ENCODE measurements around the gene MARCHF10. TPM values are rescaled to one million over a fixed set of nuclear protein-coding genes. Genes with fewer than 3 reads are reported as not detected.

MARCHF10 gene
- polyA plus RNA-seq, 3 donors: not detected

DNA sequence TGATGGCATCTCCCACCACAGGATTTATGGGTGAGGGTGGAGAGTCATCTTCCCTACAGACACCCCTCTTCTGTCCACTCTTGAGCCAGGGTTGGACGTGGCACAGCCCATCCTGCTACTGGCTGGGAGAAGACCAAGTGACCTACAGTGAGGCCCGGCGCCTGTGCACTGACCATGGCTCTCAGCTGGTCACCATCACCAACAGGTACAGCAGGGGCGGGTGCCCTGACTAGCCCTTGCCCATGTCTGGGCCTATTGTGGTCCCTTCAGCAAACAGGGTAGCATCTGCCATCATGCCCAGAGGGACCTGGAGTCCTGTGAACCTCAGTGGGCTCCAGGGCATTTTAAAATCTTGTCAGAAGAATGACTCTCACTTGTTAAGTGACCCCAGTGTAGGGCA, 132.4 kb downstream of the MARCHF10 start:
- no peaks in the 10 kb centered on the region for H3K9me3 ChIP-seq (replicated peaks in 1 of 2; ENCODE audit: control insufficient read depth in 1 of 2, insufficient read depth in 1 of 2, low read length in 2 of 2)
- H3K79me2 ChIP-seq (ENCODE audit: insufficient read depth, low read length): no peaks in the 10 kb centered on the region
- WGBS (ENCODE audit: insufficient coverage): 90% methylated on average over 4 of the region's 4 CpGs
- Mint-ChIP-seq H3K4me1 (no peaks in the 10 kb centered on the region), H3K4me3 (no peak overlapping the region), H3K9me3 (peaks cover 0 to 3% (median 0%) of the 10 kb centered on the region in 7 donors), H3K27ac (no peak overlapping the region), H3K27me3 (ENCODE audit: low read depth in 3 of 3) (no peaks in the 10 kb centered on the region), H3K36me3 (no peaks in the 10 kb centered on the region)
- H3K4me2 ChIP-seq (replicated peaks; ENCODE audit: extremely low read depth, low read length, poor library complexity, severe bottlenecking): no peak overlapping the region
- H3K4me1 ChIP-seq (ENCODE audit: control insufficient read depth in 1 of 2, insufficient read depth in 2 of 2, low read length in 2 of 2): no peaks in the 10 kb centered on the region
- TF ChIP-seq, protein P1, sequence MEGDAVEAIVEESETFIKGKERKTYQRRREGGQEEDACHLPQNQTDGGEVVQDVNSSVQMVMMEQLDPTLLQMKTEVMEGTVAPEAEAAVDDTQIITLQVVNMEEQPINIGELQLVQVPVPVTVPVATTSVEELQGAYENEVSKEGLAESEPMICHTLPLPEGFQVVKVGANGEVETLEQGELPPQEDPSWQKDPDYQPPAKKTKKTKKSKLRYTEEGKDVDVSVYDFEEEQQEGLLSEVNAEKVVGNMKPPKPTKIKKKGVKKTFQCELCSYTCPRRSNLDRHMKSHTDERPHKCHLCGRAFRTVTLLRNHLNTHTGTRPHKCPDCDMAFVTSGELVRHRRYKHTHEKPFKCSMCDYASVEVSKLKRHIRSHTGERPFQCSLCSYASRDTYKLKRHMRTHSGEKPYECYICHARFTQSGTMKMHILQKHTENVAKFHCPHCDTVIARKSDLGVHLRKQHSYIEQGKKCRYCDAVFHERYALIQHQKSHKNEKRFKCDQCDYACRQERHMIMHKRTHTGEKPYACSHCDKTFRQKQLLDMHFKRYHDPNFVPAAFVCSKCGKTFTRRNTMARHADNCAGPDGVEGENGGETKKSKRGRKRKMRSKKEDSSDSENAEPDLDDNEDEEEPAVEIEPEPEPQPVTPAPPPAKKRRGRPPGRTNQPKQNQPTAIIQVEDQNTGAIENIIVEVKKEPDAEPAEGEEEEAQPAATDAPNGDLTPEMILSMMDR (IDR thresholded peaks at IDR 0.05): no peak
- no peak overlapping the region for H3K27ac ChIP-seq (ENCODE audit: low read depth in 1 of 2, low read length in 2 of 2)
- no peaks in the 10 kb centered on the region for H3K27me3 ChIP-seq (ENCODE audit: control insufficient read depth in 2 of 2, insufficient read depth in 2 of 2, low read length in 2 of 2)
- no peaks in the 10 kb centered on the region for H4K20me1 ChIP-seq (ENCODE audit: insufficient read depth, low read length)
- H3K4me3 ChIP-seq (replicated peaks in 1 of 3; ENCODE audit: low read depth in 2 of 3, low read length in 3 of 3): no peak overlapping the region
- no peak overlapping the region for H3K9ac ChIP-seq (ENCODE audit: insufficient read depth, low read length, poor library complexity, severe bottlenecking)
- no peak for DNase-seq
- H3K36me3 ChIP-seq (replicated peaks in 1 of 2; ENCODE audit: control insufficient read depth in 1 of 2, insufficient read depth in 2 of 2, low read length in 2 of 2): no peaks in the 10 kb centered on the region
- H2AFZ ChIP-seq (ENCODE audit: insufficient read depth, low read depth, low read length, poor library complexity, severe bottlenecking): no peak overlapping the region
- intact Hi-C loops (cut with micrococcal nuclease): no loop called here

DNA sequence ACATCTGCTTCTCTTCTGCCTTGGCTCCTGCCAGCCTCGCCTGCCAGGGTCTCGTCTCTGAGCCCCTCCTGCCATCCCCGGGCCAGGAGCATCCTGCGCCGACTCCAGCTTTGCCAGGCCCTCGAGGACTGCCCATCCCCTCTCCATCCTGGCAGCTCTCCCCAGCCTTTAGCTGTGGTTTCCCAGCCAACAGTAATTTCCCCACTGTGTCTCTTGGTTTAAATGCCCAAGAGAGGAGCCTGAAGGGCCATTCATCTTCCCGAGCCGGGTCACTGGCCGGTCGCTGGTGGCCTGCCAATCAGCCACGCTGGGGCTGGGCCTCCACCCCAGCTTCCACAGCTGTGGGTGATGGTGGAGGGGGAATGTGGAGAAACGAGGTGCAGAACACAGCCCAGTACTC, 132.9 kb downstream of the MARCHF10 start:
- no peaks in the 10 kb centered on the region for H4K20me1 ChIP-seq (ENCODE audit: insufficient read depth, low read length)
- no peak overlapping the region for H3K4me3 ChIP-seq (replicated peaks in 1 of 3; ENCODE audit: low read depth in 2 of 3, low read length in 3 of 3)
- TF ChIP-seq, protein P1 (IDR thresholded peaks at IDR 0.05): no peak
- Mint-ChIP-seq H3K27ac (no peak overlapping the region), H3K27me3 (ENCODE audit: low read depth in 3 of 3) (no peaks in the 10 kb centered on the region), H3K4me1 (no peaks in the 10 kb centered on the region), H3K9me3 (peaks cover 0 to 3% (median 0%) of the 10 kb centered on the region in 7 donors), H3K36me3 (no peaks in the 10 kb centered on the region), H3K4me3 (no peak overlapping the region)
- H3K27ac ChIP-seq (ENCODE audit: low read depth in 1 of 2, low read length in 2 of 2): no peak overlapping the region
- intact Hi-C loops (cut with micrococcal nuclease): no loop called here
- 92% methylated on average over 7 of the region's 12 CpGs for WGBS (ENCODE audit: insufficient coverage)
- no peak overlapping the region for H3K9ac ChIP-seq (ENCODE audit: insufficient read depth, low read length, poor library complexity, severe bottlenecking)
- no peak for DNase-seq
- no peaks in the 10 kb centered on the region for H3K36me3 ChIP-seq (replicated peaks in 1 of 2; ENCODE audit: control insufficient read depth in 1 of 2, insufficient read depth in 2 of 2, low read length in 2 of 2)
- no peaks in the 10 kb centered on the region for H3K79me2 ChIP-seq (ENCODE audit: insufficient read depth, low read length)
- no peak overlapping the region for H3K4me2 ChIP-seq (replicated peaks; ENCODE audit: extremely low read depth, low read length, poor library complexity, severe bottlenecking)
- no peaks in the 10 kb centered on the region for H3K9me3 ChIP-seq (replicated peaks in 1 of 2; ENCODE audit: control insufficient read depth in 1 of 2, insufficient read depth in 1 of 2, low read length in 2 of 2)
- no peaks in the 10 kb centered on the region for H3K27me3 ChIP-seq (ENCODE audit: control insufficient read depth in 2 of 2, insufficient read depth in 2 of 2, low read length in 2 of 2)
- no peaks in the 10 kb centered on the region for H3K4me1 ChIP-seq (ENCODE audit: control insufficient read depth in 1 of 2, insufficient read depth in 2 of 2, low read length in 2 of 2)
- no peak overlapping the region for H2AFZ ChIP-seq (ENCODE audit: insufficient read depth, low read depth, low read length, poor library complexity, severe bottlenecking)

All from CD14-positive monocyte (primary cell).